GM23338 (cell line): ENCODE results near the gene DDX41. TPM values are rescaled to one million over a fixed set of nuclear protein-coding genes. Genes with fewer than 3 reads are reported as not detected.

Experiments used
- ATAC-seq: fragments of 200-7000 bp; cut with Tn5 transposase; 3 replicates; pipeline ENCODE4 v1.9.1; 2020
- DNase-seq: peaks from one replicate; pipeline ENCODE4 v3.0.0-alpha.2; 2015; ENCODE audit warnings: low spot score
- H2AFZ ChIP-seq: fragments of 200-600 bp; sonication (generic); 2 replicates; pipeline ENCODE4 v1.8.0; 2016; ENCODE audit warnings: antibody characterized with exemption, mild to moderate bottlenecking, moderate library complexity
- H3F3A ChIP-seq: fragments of 200-600 bp; sonication (generic); replicated peaks from 2 replicates; pipeline ENCODE4 v1.8.0; 2017; ENCODE audit warnings: antibody characterized with exemption, mixed run types, low read depth
- H3K27ac ChIP-seq: fragments of 200-600 bp; sonication (generic); 2 replicates; pipeline ENCODE4 v1.6.1; 2016; ENCODE audit warnings: low read depth
- H3K27me3 ChIP-seq: fragments of 200-600 bp; sonication (generic); 2 replicates; pipeline ENCODE4 v1.8.0; 2016; ENCODE audit warnings: mild to moderate bottlenecking, mixed run types, moderate library complexity; ENCODE audit not compliant: insufficient read depth
- H3K36me3 ChIP-seq: fragments of 200-600 bp; sonication (generic); 2 replicates; pipeline ENCODE4 v1.8.0; 2016; ENCODE audit warnings: mild to moderate bottlenecking; ENCODE audit not compliant: insufficient read depth
- H3K4me1 ChIP-seq: fragments of 200-600 bp; sonication (generic); 2 replicates; pipeline ENCODE4 v1.8.0; 2016; ENCODE audit warnings: mild to moderate bottlenecking, moderate library complexity; ENCODE audit not compliant: insufficient read depth
- H3K4me2 ChIP-seq: fragments of 200-600 bp; sonication (generic); 2 replicates; pipeline ENCODE4 v1.7.1; 2017; ENCODE audit warnings: mixed run types
- H3K4me3 ChIP-seq: fragments of 200-600 bp; sonication (generic); 2 replicates; pipeline ENCODE4 v1.6.1; 2016; ENCODE audit warnings: mixed run types
- H3K79me2 ChIP-seq: fragments of 200-600 bp; sonication (generic); replicated peaks from 2 replicates; pipeline ENCODE4 v1.8.0; 2017; ENCODE audit warnings: mild to moderate bottlenecking; ENCODE audit not compliant: insufficient read depth
- H3K9me2 ChIP-seq: fragments of 200-600 bp; sonication (generic); 2 replicates; pipeline ENCODE4 v1.8.0; 2017; ENCODE audit not compliant: insufficient read depth
- H4K20me1 ChIP-seq: fragments of 200-600 bp; sonication (generic); replicated peaks from 2 replicates; pipeline ENCODE4 v1.8.0; 2017; ENCODE audit warnings: mild to moderate bottlenecking; ENCODE audit not compliant: insufficient read depth
- H3K27ac Mint-ChIP-seq: 2 replicates; pipeline ENCODE4 v1.8.0; 2020; ENCODE audit warnings: inconsistent platforms, mild to moderate bottlenecking, moderate library complexity, mixed read lengths
- H3K27me3 Mint-ChIP-seq: 3 replicates; pipeline ENCODE4 v1.8.0; 2022; ENCODE audit warnings: low read depth, mild to moderate bottlenecking, moderate library complexity, mixed read lengths, inconsistent platforms; ENCODE audit not compliant: insufficient read depth, poor library complexity
- H3K36me3 Mint-ChIP-seq: 3 replicates; pipeline ENCODE4 v1.8.0; 2021; ENCODE audit warnings: low read depth, mild to moderate bottlenecking, inconsistent platforms, moderate library complexity, mixed read lengths
- H3K4me1 Mint-ChIP-seq: 3 replicates; pipeline ENCODE4 v1.8.0; 2020; ENCODE audit warnings: mild to moderate bottlenecking, inconsistent platforms, mixed read lengths
- H3K4me3 Mint-ChIP-seq: 3 replicates; pipeline ENCODE4 v1.8.0; 2021; ENCODE audit warnings: moderate library complexity, mild to moderate bottlenecking, inconsistent platforms, mixed read lengths
- H3K9me3 Mint-ChIP-seq: 3 replicates; pipeline ENCODE4 v1.8.0; 2020; ENCODE audit warnings: moderate library complexity, mild to moderate bottlenecking, inconsistent platforms, mixed read lengths
- CREB1 ChIP-seq: fragments of 250-450 bp; sonication (Bioruptor Pico); IDR thresholded peaks from 2 replicates; pipeline ENCODE4 v1.5.0; 2020; ENCODE audit warnings: low read depth, mild to moderate bottlenecking, moderate library complexity
- NANOG ChIP-seq: IDR thresholded peaks from 2 replicates; pipeline ENCODE4 v1.6.1; 2016; ENCODE audit warnings: antibody characterized with exemption, borderline replicate concordance
- POLR2AphosphoS5 ChIP-seq: IDR thresholded peaks from 2 replicates; pipeline ENCODE4 v1.6.1; 2016; ENCODE audit warnings: antibody characterized with exemption, low read depth
- STAT1 ChIP-seq: IDR thresholded peaks from one replicate; pipeline ENCODE4 v1.6.1; 2016; ENCODE audit warnings: antibody characterized with exemption; ENCODE audit not compliant: unreplicated experiment
- polyA plus RNA-seq: library from polyadenylated mRNA; unstranded; fragments of >200 nt; fragmentation: Nextera tagmentation; extraction: Ambion mirVana; gene quantifications from 2 replicates; pipeline ENCODE4 v1.2.1, GENCODE V29; 2016
- total RNA-seq: library from RNA; depleted of rRNA; stranded (reverse); fragments of >200 nt; shearing (Covaris generic); gene quantifications from 2 replicates; pipeline ENCODE4 v1.2.3, GENCODE V29; 2014
- TF ChIP-seq, protein P1 (sequence below), 2 experiments: fragments of 200-600 bp in 1 of 2; sonication (generic) in 1 of 2; conservative IDR thresholded peaks; 2 replicates each; pipeline versions ENCODE4 v1.5.1 to v1.6.1; 2016 to 2017; ENCODE audit warnings: antibody characterized with exemption in 2 of 2, low read depth in 2 of 2, mild to moderate bottlenecking in 2 of 2, moderate library complexity in 1 of 2
- TF ChIP-seq, protein P2 (sequence below): IDR thresholded peaks from one replicate; pipeline ENCODE4 v1.6.1; 2018; ENCODE audit warnings: antibody characterized with exemption; ENCODE audit not compliant: unreplicated experiment
- TF ChIP-seq, protein P3 (sequence below): IDR thresholded peaks from 2 replicates; pipeline ENCODE4 v1.6.1; 2016; ENCODE audit warnings: antibody characterized with exemption

DDX41 gene
- total and polyA plus RNA-seq, 2 experiments from 2014 or later = 67.1 to 139 TPM

DNA sequence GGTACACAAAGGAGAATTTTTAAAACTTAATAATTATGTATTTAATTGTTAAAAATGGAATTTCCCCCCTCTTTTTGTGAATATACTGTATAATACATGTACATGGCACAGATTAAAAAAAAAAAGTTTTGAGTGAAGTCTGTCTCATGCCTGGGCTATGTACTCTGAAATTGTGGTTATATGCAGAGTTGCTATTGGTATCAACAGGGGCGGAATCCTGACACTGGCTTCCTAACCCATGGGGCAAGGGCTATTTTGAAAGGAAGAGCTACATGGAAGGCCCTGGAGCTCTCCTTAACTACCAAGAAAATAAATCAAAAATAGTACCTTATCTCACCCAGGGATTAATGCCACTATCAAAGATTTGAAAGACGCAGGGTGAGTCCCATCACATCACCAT is 38.5 kb upstream of the DDX41 start (continued):
- TF ChIP-seq, protein P1, sequence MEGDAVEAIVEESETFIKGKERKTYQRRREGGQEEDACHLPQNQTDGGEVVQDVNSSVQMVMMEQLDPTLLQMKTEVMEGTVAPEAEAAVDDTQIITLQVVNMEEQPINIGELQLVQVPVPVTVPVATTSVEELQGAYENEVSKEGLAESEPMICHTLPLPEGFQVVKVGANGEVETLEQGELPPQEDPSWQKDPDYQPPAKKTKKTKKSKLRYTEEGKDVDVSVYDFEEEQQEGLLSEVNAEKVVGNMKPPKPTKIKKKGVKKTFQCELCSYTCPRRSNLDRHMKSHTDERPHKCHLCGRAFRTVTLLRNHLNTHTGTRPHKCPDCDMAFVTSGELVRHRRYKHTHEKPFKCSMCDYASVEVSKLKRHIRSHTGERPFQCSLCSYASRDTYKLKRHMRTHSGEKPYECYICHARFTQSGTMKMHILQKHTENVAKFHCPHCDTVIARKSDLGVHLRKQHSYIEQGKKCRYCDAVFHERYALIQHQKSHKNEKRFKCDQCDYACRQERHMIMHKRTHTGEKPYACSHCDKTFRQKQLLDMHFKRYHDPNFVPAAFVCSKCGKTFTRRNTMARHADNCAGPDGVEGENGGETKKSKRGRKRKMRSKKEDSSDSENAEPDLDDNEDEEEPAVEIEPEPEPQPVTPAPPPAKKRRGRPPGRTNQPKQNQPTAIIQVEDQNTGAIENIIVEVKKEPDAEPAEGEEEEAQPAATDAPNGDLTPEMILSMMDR (conservative IDR thresholded peaks at IDR 0.05; ENCODE audit: low read depth in 2 of 2) = no peak
- TF ChIP-seq STAT1 (no peak), NANOG (no peak)

DNA sequence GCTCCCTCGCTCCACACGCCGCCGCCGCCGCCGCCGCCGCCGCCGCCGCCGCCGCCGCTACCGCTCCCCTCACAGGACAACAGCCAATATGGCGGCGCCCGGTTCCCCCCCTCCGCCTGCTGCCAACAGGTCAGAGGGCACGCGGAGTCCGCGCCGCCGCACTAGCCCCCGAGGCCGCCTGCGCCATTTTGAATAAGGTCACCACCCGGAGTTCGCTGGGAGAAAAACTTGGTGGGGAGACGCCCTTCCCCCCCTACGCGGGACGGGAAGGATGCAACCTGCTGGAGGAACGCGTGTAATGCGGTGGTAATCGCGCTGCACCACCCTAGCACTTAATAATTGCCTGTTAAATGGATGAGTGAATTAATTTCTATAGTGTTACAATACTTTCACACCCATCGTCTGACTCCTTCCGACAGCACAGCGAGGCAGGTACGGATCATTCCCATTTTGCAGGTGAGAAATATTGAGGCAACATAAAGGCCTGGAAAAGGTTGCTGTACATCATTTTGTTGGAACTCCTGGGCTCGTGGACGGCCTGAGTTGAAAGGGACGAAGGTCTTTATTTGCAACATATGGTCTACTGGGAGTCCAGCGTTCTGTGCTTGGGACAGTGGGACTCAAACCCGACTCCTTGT is 37.8 kb upstream of the DDX41 start, which contains the start of gene FAM193B:
FAM193B (minus strand) TSS at position 90 of the 638 bp plus-strand sequence. CDS start 105 bp downstream, outside the sequence.
- H3K4me3 Mint-ChIP-seq = peak within 1 kb of the TSS; percentile 85
- Histone ChIP-seq H2AFZ (peak within 1 kb of the TSS; percentile 89), H3F3A (peaks cover 15% of the 10 kb centered on the region), H3K4me3 (peak within 1 kb of the TSS; percentile 98), H4K20me1 (peaks cover 37% of the 10 kb centered on the region), H3K4me1 (peaks cover 10% of the 10 kb centered on the region; the same call in 1 of the 2 replicates), H3K27me3 (no peaks in the 10 kb centered on the region), H3K9me2 (no peaks in the 10 kb centered on the region), H3K36me3 (peaks cover 11% of the 10 kb centered on the region; the same call in 1 of the 2 replicates), H3K4me2 (peak within 1 kb of the TSS; percentile 99), H3K27ac (0 out of 2 replicates have a peak within 1 kb of the TSS, but pooled peaks have one; percentile 26), H3K79me2 (peaks cover 42% of the 10 kb centered on the region)
- ATAC-seq (peak; percentile 81), DNase-seq (peak; percentile 98)
- H3K9me3 Mint-ChIP-seq = peaks cover 1% of the 10 kb centered on the region; the same call in 1 of the 3 replicates
- H3K36me3 Mint-ChIP-seq = peaks cover 22% of the 10 kb centered on the region
- TF ChIP-seq POLR2AphosphoS5 = peak; percentile 45; the same call in 1 of the 2 replicates
- TF ChIP-seq, protein P2, sequence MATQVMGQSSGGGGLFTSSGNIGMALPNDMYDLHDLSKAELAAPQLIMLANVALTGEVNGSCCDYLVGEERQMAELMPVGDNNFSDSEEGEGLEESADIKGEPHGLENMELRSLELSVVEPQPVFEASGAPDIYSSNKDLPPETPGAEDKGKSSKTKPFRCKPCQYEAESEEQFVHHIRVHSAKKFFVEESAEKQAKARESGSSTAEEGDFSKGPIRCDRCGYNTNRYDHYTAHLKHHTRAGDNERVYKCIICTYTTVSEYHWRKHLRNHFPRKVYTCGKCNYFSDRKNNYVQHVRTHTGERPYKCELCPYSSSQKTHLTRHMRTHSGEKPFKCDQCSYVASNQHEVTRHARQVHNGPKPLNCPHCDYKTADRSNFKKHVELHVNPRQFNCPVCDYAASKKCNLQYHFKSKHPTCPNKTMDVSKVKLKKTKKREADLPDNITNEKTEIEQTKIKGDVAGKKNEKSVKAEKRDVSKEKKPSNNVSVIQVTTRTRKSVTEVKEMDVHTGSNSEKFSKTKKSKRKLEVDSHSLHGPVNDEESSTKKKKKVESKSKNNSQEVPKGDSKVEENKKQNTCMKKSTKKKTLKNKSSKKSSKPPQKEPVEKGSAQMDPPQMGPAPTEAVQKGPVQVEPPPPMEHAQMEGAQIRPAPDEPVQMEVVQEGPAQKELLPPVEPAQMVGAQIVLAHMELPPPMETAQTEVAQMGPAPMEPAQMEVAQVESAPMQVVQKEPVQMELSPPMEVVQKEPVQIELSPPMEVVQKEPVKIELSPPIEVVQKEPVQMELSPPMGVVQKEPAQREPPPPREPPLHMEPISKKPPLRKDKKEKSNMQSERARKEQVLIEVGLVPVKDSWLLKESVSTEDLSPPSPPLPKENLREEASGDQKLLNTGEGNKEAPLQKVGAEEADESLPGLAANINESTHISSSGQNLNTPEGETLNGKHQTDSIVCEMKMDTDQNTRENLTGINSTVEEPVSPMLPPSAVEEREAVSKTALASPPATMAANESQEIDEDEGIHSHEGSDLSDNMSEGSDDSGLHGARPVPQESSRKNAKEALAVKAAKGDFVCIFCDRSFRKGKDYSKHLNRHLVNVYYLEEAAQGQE = peak; percentile 5
- TF ChIP-seq, protein P3, sequence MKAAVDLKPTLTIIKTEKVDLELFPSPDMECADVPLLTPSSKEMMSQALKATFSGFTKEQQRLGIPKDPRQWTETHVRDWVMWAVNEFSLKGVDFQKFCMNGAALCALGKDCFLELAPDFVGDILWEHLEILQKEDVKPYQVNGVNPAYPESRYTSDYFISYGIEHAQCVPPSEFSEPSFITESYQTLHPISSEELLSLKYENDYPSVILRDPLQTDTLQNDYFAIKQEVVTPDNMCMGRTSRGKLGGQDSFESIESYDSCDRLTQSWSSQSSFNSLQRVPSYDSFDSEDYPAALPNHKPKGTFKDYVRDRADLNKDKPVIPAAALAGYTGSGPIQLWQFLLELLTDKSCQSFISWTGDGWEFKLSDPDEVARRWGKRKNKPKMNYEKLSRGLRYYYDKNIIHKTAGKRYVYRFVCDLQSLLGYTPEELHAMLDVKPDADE = peak; percentile 91
- no peak for TF ChIP-seq NANOG
- TF ChIP-seq, protein P1 (conservative IDR thresholded peaks at IDR 0.05; ENCODE audit: low read depth in 2 of 2) = peak; percentile 27 to 35; a peak in 3 of 4 replicates
- TF ChIP-seq CREB1 (CRISPR knock-in tag) = 0 out of 2 replicates have a peak, but pooled peaks have one; percentile 23
- peaks cover 12% of the 10 kb centered on the region for H3K27me3 Mint-ChIP-seq
- peak within 1 kb of the TSS; percentile 9; the same call in 1 of the 2 replicates for H3K27ac Mint-ChIP-seq
- H3K4me1 Mint-ChIP-seq = peaks cover 29% of the 10 kb centered on the region
